Muscle of leg (tissue), 11 donors: ENCODE data around the gene SP8. TPM values are rescaled to one million over a fixed set of nuclear protein-coding genes. Genes with fewer than 3 reads are reported as not detected.
"Not testable (repeated sequence)": the region's sequence is repeated elsewhere in the genome, so short reads cannot be mapped to it uniquely, and the experiment has no call there.

Experiments used
- DNase-seq: peaks from one replicate; pipeline ENCODE4 v3.0.0; 2013
- H3K27ac ChIP-seq: one replicate; pipeline ENCODE4 v1.5.1; 2013; ENCODE audit warnings: mild to moderate bottlenecking, low read length, control low read depth
- H3K27me3 ChIP-seq: one replicate; pipeline ENCODE4 v1.6.1; 2013; ENCODE audit warnings: low read length; ENCODE audit not compliant: control insufficient read depth, insufficient read depth
- H3K36me3 ChIP-seq: one replicate; pipeline ENCODE4 v1.6.1; 2013; ENCODE audit warnings: low read length; ENCODE audit not compliant: control insufficient read depth, insufficient read depth
- H3K4me1 ChIP-seq: one replicate; pipeline ENCODE4 v1.6.1; 2013; ENCODE audit warnings: low read length; ENCODE audit not compliant: control insufficient read depth, insufficient read depth
- H3K4me3 ChIP-seq: one replicate; pipeline ENCODE4 v1.5.1; 2013; ENCODE audit warnings: low read length, control low read depth
- H3K9me3 ChIP-seq: replicated peaks from 2 replicates; pipeline ENCODE4 v1.6.1; 2013; ENCODE audit warnings: low read depth, low read length; ENCODE audit not compliant: control insufficient read depth
- WGBS: methylation state at CpG from one replicate; pipeline ENCODE4 v1.1.5; 2013; ENCODE audit warnings: missing lambda C conversion rate; ENCODE audit not compliant: insufficient coverage; 5-methylcytosine and 5-hydroxymethylcytosine counted together
- polyA plus RNA-seq, 8 donors: library from polyadenylated mRNA; unstranded; fragments of 120-200 nt; gene quantifications; one replicate each; pipeline versions ENCODE4 v1.2.1 to v1.2.3, GENCODE V29; 2013; ENCODE audit warnings: inconsistent platforms in 1 of 8, low replicate concordance in 1 of 8; ENCODE audit not compliant: insufficient read length in 8 of 8, insufficient read depth in 1 of 8
- total RNA-seq: library from RNA; stranded (reverse); fragments of 120-200 nt; gene quantifications from one replicate; pipeline ENCODE4 v1.2.4, GENCODE V29; 2013

Gene SP8
- total and polyA plus RNA-seq, 9 donors = 0.08 to 0.13 TPM; not detected in 7

- H3K9me3 ChIP-seq, H3K27ac ChIP-seq, H3K27me3 ChIP-seq, DNase-seq, H3K4me3 ChIP-seq, H3K36me3 ChIP-seq, H3K4me1 ChIP-seq: not testable (repeated sequence)
- no CpG with 5 or more reads among the region's 3 CpGs for WGBS
These were observed 34.7 kb upstream of the SP8 start for GRCh38 chr7:20821390-20821789.

GRCh38 chr7:20816372-20816959 is 29.8 kb upstream of the SP8 start:
- Histone ChIP-seq H3K27ac (no peak overlapping the region), H3K4me3 (no peak overlapping the region), H3K9me3 (no peaks in the 10 kb centered on the region), H3K4me1 (no peaks in the 10 kb centered on the region), H3K27me3 (no peaks in the 10 kb centered on the region), H3K36me3 (no peaks in the 10 kb centered on the region)
- no CpG with 5 or more reads among the region's 4 CpGs for WGBS
- no peak for DNase-seq

- Histone ChIP-seq H3K27me3 (peaks cover 21% of the 10 kb centered on the region), H3K9me3 (no peaks in the 10 kb centered on the region), H3K4me1 (no peaks in the 10 kb centered on the region), H3K36me3 (no peaks in the 10 kb centered on the region), H3K27ac (no peak overlapping the region), H3K4me3 (no peak overlapping the region)
- no CpG with 5 or more reads among the region's 3 CpGs for WGBS
- no peak for DNase-seq
These were observed 17.7 kb upstream of the SP8 start for GRCh38 chr7:20804345-20804744.

- Histone ChIP-seq H3K9me3 (no peaks in the 10 kb centered on the region), H3K4me3 (no peak overlapping the region), H3K36me3 (no peaks in the 10 kb centered on the region), H3K27ac (no peak overlapping the region), H3K27me3 (peaks cover 49% of the 10 kb centered on the region), H3K4me1 (peaks cover 10% of the 10 kb centered on the region)
- WGBS = no CpG with 5 or more reads among the region's 5 CpGs
- DNase-seq = no peak
These were observed 13.1 kb upstream of the SP8 start for GRCh38 chr7:20799566-20800366.

- peaks cover 56% of the 10 kb centered on the region for H3K27me3 ChIP-seq
- WGBS = 2% methylated on average over 7 of the region's 15 CpGs
These were observed 12.0 kb upstream of the SP8 start for GRCh38 chr7:20798694-20799121.

GRCh38 chr7:20798081-20798693 is 11.5 kb upstream of the SP8 start:
- peaks cover 61% of the 10 kb centered on the region for H3K27me3 ChIP-seq
- peaks cover 10% of the 10 kb centered on the region for H3K4me1 ChIP-seq
- WGBS = under 1% methylated on average over 69 of the region's 77 CpGs
- H3K4me3 ChIP-seq = no peak overlapping the region
- no peak overlapping the region for H3K27ac ChIP-seq
- no peaks in the 10 kb centered on the region for H3K9me3 ChIP-seq
- DNase-seq = no peak
- H3K36me3 ChIP-seq = no peaks in the 10 kb centered on the region

More at GRCh38 chr7:20798694-20799121, 12.0 kb upstream of the SP8 start:
- Histone ChIP-seq H3K4me1 (peaks cover 10% of the 10 kb centered on the region), H3K9me3 (no peaks in the 10 kb centered on the region), H3K36me3 (no peaks in the 10 kb centered on the region), H3K4me3 (no peak overlapping the region), H3K27ac (no peak overlapping the region)
- no peak for DNase-seq

GRCh38 chr7:20797462-20798080 is 10.9 kb upstream of the SP8 start:
- 1% methylated on average over 22 of the region's 40 CpGs for WGBS
- peak overlapping the region; percentile 40 for H3K4me3 ChIP-seq
- no peak for DNase-seq
- no peak overlapping the region for H3K27ac ChIP-seq
- H3K9me3 ChIP-seq = no peaks in the 10 kb centered on the region
- peaks cover 10% of the 10 kb centered on the region for H3K4me1 ChIP-seq
- H3K27me3 ChIP-seq = peaks cover 59% of the 10 kb centered on the region
- no peaks in the 10 kb centered on the region for H3K36me3 ChIP-seq

GRCh38 chr7:20797042-20797461 is 10.4 kb upstream of the SP8 start:
- Histone ChIP-seq H3K27me3 (peaks cover 59% of the 10 kb centered on the region), H3K4me1 (peaks cover 10% of the 10 kb centered on the region), H3K36me3 (no peaks in the 10 kb centered on the region), H3K4me3 (no peak overlapping the region), H3K27ac (no peak overlapping the region), H3K9me3 (no peaks in the 10 kb centered on the region)
- no peak for DNase-seq
- WGBS = 1% methylated on average over 16 of the region's 19 CpGs

- no peaks in the 10 kb centered on the region for H3K9me3 ChIP-seq
- no peaks in the 10 kb centered on the region for H3K36me3 ChIP-seq
- peaks cover 10% of the 10 kb centered on the region for H3K4me1 ChIP-seq
- H3K4me3 ChIP-seq = no peak overlapping the region
- peaks cover 57% of the 10 kb centered on the region for H3K27me3 ChIP-seq
- DNase-seq = no peak
- no CpG with 5 or more reads among the region's 6 CpGs for WGBS
- no peak overlapping the region for H3K27ac ChIP-seq
These were observed 9.8 kb upstream of the SP8 start for GRCh38 chr7:20796500-20796899.

- Histone ChIP-seq H3K4me3 (no peak overlapping the region), H3K9me3 (no peaks in the 10 kb centered on the region), H3K36me3 (no peaks in the 10 kb centered on the region), H3K27me3 (peaks cover 63% of the 10 kb centered on the region), H3K4me1 (peaks cover 13% of the 10 kb centered on the region), H3K27ac (no peak overlapping the region)
- no peak for DNase-seq
- 14% methylated on average over 1 of the region's 5 CpGs for WGBS
These were observed 9.2 kb upstream of the SP8 start for GRCh38 chr7:20795881-20796280.
